Ovary (tissue), 3 donors: Measurements from ENCODE around the gene ARHGAP33.

Experiments
- EP300 ChIP-seq: sonication (generic); formaldehyde crosslinking; IDR thresholded peaks from one replicate; pipeline ENCODE4 v1.6.1; 2017; ENCODE audit warnings: antibody characterized with exemption
- POLR2A ChIP-seq: fragments of 450-650 bp; IDR thresholded peaks from one replicate; pipeline ENCODE4 v1.6.1; 2017; ENCODE audit warnings: antibody characterized with exemption, mild to moderate bottlenecking, moderate library complexity
- TF ChIP-seq, protein P1 (sequence below), 3 donors: fragments of 450-650 bp in 2 of 3; fragments of 200-600 bp in 1 of 3; IDR thresholded peaks; one replicate each; pipeline versions ENCODE4 v1.5.1 to v1.8.0; 2016 to 2022; ENCODE audit warnings: antibody characterized with exemption in 3 of 3, mild to moderate bottlenecking in 1 of 3
- donor health status: DM: no; HTN: no; CAD: no.

DNA sequence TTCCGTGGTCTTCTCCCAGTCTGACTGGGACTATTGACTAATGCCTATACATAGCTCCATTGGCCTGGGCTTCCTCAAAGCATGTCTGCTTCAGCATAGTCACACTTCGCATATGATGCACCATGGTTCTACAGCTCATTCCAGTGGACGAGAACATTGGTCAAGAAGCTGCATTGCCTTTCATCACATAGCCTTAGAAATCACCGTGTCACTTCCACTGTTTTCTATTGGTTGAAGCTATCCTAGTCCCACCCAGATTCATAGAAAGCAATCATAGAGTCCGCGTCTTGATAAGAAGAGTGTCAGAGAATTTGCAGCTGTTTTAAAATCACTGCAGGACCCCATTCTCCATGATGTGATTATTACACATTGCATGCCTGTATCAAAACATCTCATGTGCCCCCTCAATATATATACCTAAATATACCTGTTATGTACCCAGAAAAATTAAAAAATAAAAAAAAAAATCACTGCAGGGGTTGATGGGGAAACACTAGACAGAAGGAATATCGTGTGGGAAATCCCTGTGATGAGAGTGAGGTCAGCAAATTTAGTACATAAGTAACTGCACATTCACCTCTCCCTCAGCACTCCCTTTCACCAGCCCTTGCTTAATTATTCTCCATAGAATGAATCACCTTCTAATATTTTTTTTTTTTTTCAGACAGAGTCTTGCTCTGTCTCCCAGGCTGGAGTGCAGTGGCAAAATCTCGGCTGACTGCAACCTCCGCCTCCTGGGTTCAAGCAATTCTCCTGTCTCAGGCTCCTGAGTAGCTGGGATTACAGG lies 2.2 kb upstream of the ARHGAP33 start:
- TF ChIP-seq POLR2A = no peak
- TF ChIP-seq, protein P1, sequence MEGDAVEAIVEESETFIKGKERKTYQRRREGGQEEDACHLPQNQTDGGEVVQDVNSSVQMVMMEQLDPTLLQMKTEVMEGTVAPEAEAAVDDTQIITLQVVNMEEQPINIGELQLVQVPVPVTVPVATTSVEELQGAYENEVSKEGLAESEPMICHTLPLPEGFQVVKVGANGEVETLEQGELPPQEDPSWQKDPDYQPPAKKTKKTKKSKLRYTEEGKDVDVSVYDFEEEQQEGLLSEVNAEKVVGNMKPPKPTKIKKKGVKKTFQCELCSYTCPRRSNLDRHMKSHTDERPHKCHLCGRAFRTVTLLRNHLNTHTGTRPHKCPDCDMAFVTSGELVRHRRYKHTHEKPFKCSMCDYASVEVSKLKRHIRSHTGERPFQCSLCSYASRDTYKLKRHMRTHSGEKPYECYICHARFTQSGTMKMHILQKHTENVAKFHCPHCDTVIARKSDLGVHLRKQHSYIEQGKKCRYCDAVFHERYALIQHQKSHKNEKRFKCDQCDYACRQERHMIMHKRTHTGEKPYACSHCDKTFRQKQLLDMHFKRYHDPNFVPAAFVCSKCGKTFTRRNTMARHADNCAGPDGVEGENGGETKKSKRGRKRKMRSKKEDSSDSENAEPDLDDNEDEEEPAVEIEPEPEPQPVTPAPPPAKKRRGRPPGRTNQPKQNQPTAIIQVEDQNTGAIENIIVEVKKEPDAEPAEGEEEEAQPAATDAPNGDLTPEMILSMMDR (IDR thresholded peaks at IDR 0.05) = no peak
- TF ChIP-seq EP300 = no peak
